IMR-90 (cell line): ENCODE results near the gene S1PR1.

Source experiments
- CEBPB ChIP-seq: IDR thresholded peaks from 2 replicates; pipeline ENCODE4 v1.6.1; 2012; ENCODE audit warnings: low read depth, low read length, improper control_type of control experiment
- CHD1 ChIP-seq: IDR thresholded peaks from 2 replicates; pipeline ENCODE4 v1.6.1; 2012; ENCODE audit warnings: low read depth, low read length, improper control_type of control experiment
- CTCF ChIP-seq: conservative IDR thresholded peaks from 2 replicates; pipeline ENCODE4 v1.5.1; 2012; ENCODE audit warnings: mild to moderate bottlenecking, low read depth, low read length, improper control_type of control experiment
- ELK1 ChIP-seq: fragments of 150-350 bp; IDR thresholded peaks from 2 replicates; pipeline ENCODE4 v1.6.1; 2016; ENCODE audit warnings: low read depth, mild to moderate bottlenecking, low read length, moderate library complexity, borderline replicate concordance
- FOS ChIP-seq: fragments of 150-350 bp; IDR thresholded peaks from 2 replicates; pipeline ENCODE4 v1.6.1; 2016; ENCODE audit warnings: low read depth, low read length
- MAFK ChIP-seq: IDR thresholded peaks from 2 replicates; pipeline ENCODE4 v1.6.1; 2012; ENCODE audit warnings: low read depth, low read length, improper control_type of control experiment
- MAZ ChIP-seq: IDR thresholded peaks from 2 replicates; pipeline ENCODE4 v1.6.1; 2012; ENCODE audit warnings: low read depth, mild to moderate bottlenecking, low read length, improper control_type of control experiment, moderate library complexity, borderline replicate concordance
- MXI1 ChIP-seq: IDR thresholded peaks from 2 replicates; pipeline ENCODE4 v1.6.1; 2012; ENCODE audit warnings: low read depth, mild to moderate bottlenecking, low read length, moderate library complexity, borderline replicate concordance
- POLR2A ChIP-seq: IDR thresholded peaks from 2 replicates; pipeline ENCODE4 v1.6.1; 2012; ENCODE audit warnings: mild to moderate bottlenecking, low read depth, low read length
- RAD21 ChIP-seq: IDR thresholded peaks from 2 replicates; pipeline ENCODE4 v1.6.1; 2012; ENCODE audit warnings: low read length, improper control_type of control experiment
- RCOR1 ChIP-seq: IDR thresholded peaks from 2 replicates; pipeline ENCODE4 v1.6.1; 2012; ENCODE audit warnings: mild to moderate bottlenecking, low read length, improper control_type of control experiment; ENCODE audit not compliant: insufficient replicate concordance
- SMC3 ChIP-seq: fragments of 150-350 bp; IDR thresholded peaks from 2 replicates; pipeline ENCODE4 v1.6.1; 2016; ENCODE audit warnings: low read depth, mild to moderate bottlenecking, antibody characterized with exemption, low read length, moderate library complexity
- USF2 ChIP-seq: fragments of 150-350 bp; IDR thresholded peaks from 2 replicates; pipeline ENCODE4 v1.6.1; 2017; ENCODE audit warnings: mild to moderate bottlenecking, antibody characterized with exemption, low read length, low read depth

- TF ChIP-seq SMC3 (no peak), RCOR1 (no peak), CTCF (no peak), MAZ (no peak), CEBPB (no peak), POLR2A (no peak), FOS (no peak), RAD21 (no peak), MXI1 (no peak), USF2 (no peak), ELK1 (no peak), CHD1 (no peak), MAFK (no peak)
These were observed 42.1 kb upstream of the S1PR1 start for GRCh38 chr1:101194746-101195145.
